Ovary (tissue), 3 donors: ENCODE data around the gene HBZ.

Experiments used
- CTCF ChIP-seq, 3 donors: fragments of 450-650 bp in 2 of 3; fragments of 200-600 bp in 1 of 3; IDR thresholded peaks; one replicate each; pipeline versions ENCODE4 v1.5.1 to v1.8.0; 2016 to 2022; ENCODE audit warnings: antibody characterized with exemption in 3 of 3, mild to moderate bottlenecking in 1 of 3
- EP300 ChIP-seq: sonication (generic); formaldehyde crosslinking; IDR thresholded peaks from one replicate; pipeline ENCODE4 v1.6.1; 2017; ENCODE audit warnings: antibody characterized with exemption
- donor health status: DM: no; HTN: no; CAD: no.

GRCh38 chr16:138049-138417 lies 14.4 kb upstream of the HBZ start:
- TF ChIP-seq EP300 (no peak), CTCF (IDR thresholded peaks at IDR 0.05) (no peak)
